Liver (tissue), 9 donors: Measurements from ENCODE around the gene BPTF. TPM values are rescaled to one million over a fixed set of nuclear protein-coding genes. Genes with fewer than 3 reads are reported as not detected.

Experiments
- DNase-seq: peaks from one replicate; pipeline ENCODE4 v3.0.0-alpha.2; 2017; ENCODE audit warnings: low spot score
- H3K27ac ChIP-seq, 2 donors: one replicate each; pipeline ENCODE4 v1.7.0; 2013; ENCODE audit warnings: inconsistent platforms in 2 of 2, low read length in 2 of 2, control low read depth in 1 of 2, low read depth in 1 of 2, mild to moderate bottlenecking in 1 of 2
- H3K27me3 ChIP-seq, 4 donors: one replicate each; pipeline versions ENCODE4 v1.6.1 to v1.7.0; 2013; ENCODE audit warnings: low read length in 3 of 4, inconsistent platforms in 1 of 4, mild to moderate bottlenecking in 1 of 4, moderate library complexity in 1 of 4; ENCODE audit not compliant: control insufficient read depth in 4 of 4, insufficient read depth in 4 of 4
- H3K36me3 ChIP-seq, 4 donors: one replicate each; pipeline versions ENCODE4 v1.6.1 to v1.7.0; 2013; ENCODE audit warnings: low read length in 3 of 4, mild to moderate bottlenecking in 3 of 4, low read depth in 1 of 4, moderate library complexity in 1 of 4; ENCODE audit not compliant: control insufficient read depth in 4 of 4, insufficient read depth in 3 of 4
- H3K4me1 ChIP-seq, 4 donors: one replicate each; pipeline versions ENCODE4 v1.6.1 to v1.7.0; 2013; ENCODE audit warnings: low read length in 3 of 4, mild to moderate bottlenecking in 3 of 4, moderate library complexity in 1 of 4; ENCODE audit not compliant: control insufficient read depth in 4 of 4, insufficient read depth in 4 of 4
- H3K4me3 ChIP-seq, 3 donors: one replicate each; pipeline versions ENCODE4 v1.6.1 to v1.7.0; 2013; ENCODE audit warnings: low read length in 3 of 3, control low read depth in 1 of 3, low read depth in 1 of 3, mild to moderate bottlenecking in 1 of 3
- H3K9ac ChIP-seq, 2 donors: one replicate each; pipeline ENCODE4 v1.7.0; 2013; ENCODE audit warnings: low read length in 2 of 2, mild to moderate bottlenecking in 2 of 2, moderate library complexity in 2 of 2, control low read depth in 1 of 2, low read depth in 1 of 2
- H3K9me3 ChIP-seq, 4 donors: one replicate each; pipeline versions ENCODE4 v1.6.1 to v1.7.0; 2013; ENCODE audit warnings: low read length in 3 of 4; ENCODE audit not compliant: control insufficient read depth in 4 of 4
- ATF3 ChIP-seq: IDR thresholded peaks from 2 replicates; pipeline ENCODE4 v1.6.1; 2016; ENCODE audit warnings: antibody characterized with exemption
- CTCF ChIP-seq: fragments of 150-350 bp; IDR thresholded peaks from 2 replicates; pipeline ENCODE4 v1.5.1; 2017; ENCODE audit warnings: improper control_type of control experiment, low read depth, low read length; ENCODE audit not compliant: missing input control
- EGR1 ChIP-seq, 2 donors: IDR thresholded peaks; 2 replicates each; pipeline ENCODE4 v1.6.1; 2016 to 2018; ENCODE audit warnings: antibody characterized with exemption in 2 of 2, low read depth in 2 of 2
- FOXA1 ChIP-seq: IDR thresholded peaks from 2 replicates; pipeline ENCODE4 v1.6.1; 2016; ENCODE audit warnings: antibody characterized with exemption
- FOXA2 ChIP-seq: IDR thresholded peaks from 2 replicates; pipeline ENCODE4 v1.6.1; 2016; ENCODE audit warnings: antibody characterized with exemption
- GABPA ChIP-seq, 2 donors: IDR thresholded peaks in 1 of 2; conservative IDR thresholded peaks in 1 of 2; 2 replicates each; pipeline ENCODE4 v1.6.1; 2016; ENCODE audit warnings: antibody characterized with exemption in 2 of 2, mild to moderate bottlenecking in 1 of 2, moderate library complexity in 1 of 2
- HNF4G ChIP-seq: IDR thresholded peaks from 2 replicates; pipeline ENCODE4 v1.6.1; 2016; ENCODE audit warnings: antibody characterized with exemption
- JUND ChIP-seq, 2 donors: IDR thresholded peaks; 2 replicates each; pipeline ENCODE4 v1.6.1; 2016; ENCODE audit warnings: antibody characterized with exemption in 2 of 2
- REST ChIP-seq: IDR thresholded peaks from 2 replicates; pipeline ENCODE4 v1.6.1; 2016; ENCODE audit warnings: antibody characterized with exemption, mild to moderate bottlenecking
- SP1 ChIP-seq: IDR thresholded peaks from 2 replicates; pipeline ENCODE4 v1.6.1; 2018; ENCODE audit warnings: antibody characterized with exemption, mild to moderate bottlenecking
- YY1 ChIP-seq: IDR thresholded peaks from 2 replicates; pipeline ENCODE4 v1.6.1; 2016; ENCODE audit warnings: antibody characterized with exemption, mild to moderate bottlenecking
- WGBS: extraction: QIAGEN DNeasy Blood & Tissue Kit; methylation state at CpG from one replicate; pipeline ENCODE4 v1.1.7; 2013; 5-methylcytosine and 5-hydroxymethylcytosine counted together
- polyA plus RNA-seq, 2 donors: library from polyadenylated mRNA; stranded (reverse) in 1 of 2; unstranded in 1 of 2; fragments of 200-250 nt in 1 of 2; fragments of >200 nt in 1 of 2; fragmentation: Nextera tagmentation in 1 of 2; extraction: Ambion mirVana in 1 of 2; gene quantifications; one replicate each; pipeline versions ENCODE4 v1.2.1 to v1.2.3, GENCODE V29; 2013 to 2015
- total RNA-seq, 2 donors: library from RNA; depleted of rRNA; stranded (reverse); fragments of >200 nt; gene quantifications; one replicate each; pipeline ENCODE4 v1.2.3, GENCODE V29; 2014
- donor health status: healthy.
- donor health status: healthy.
- donor health status: healthy.
- donor health status: healthy.
- donor health status: healthy.

The BPTF gene
- total and polyA plus RNA-seq, 4 donors = 8.1 to 51.7 (median 29.5) TPM

GRCh38 chr17:67993153-67993997, 168.1 kb downstream of the BPTF start:
- peak; percentile 83 for DNase-seq
- peak overlapping the region; percentile 36 to 74 for H3K9ac ChIP-seq
- under 1% methylated on average over 144 of the region's 144 CpGs for WGBS
- TF ChIP-seq GABPA (IDR thresholded peaks at IDR 0.05 in 1 of 2, conservative IDR thresholded peaks at IDR 0.05 in 1 of 2) (peak in 1 of 2 donors; percentile 34), HNF4G (no peak), FOXA1 (no peak), FOXA2 (no peak), REST (no peak), EGR1 (IDR thresholded peaks at IDR 0.05; ENCODE audit: low read depth in 2 of 2) (no peak)
- H3K36me3 ChIP-seq = no peaks in the 10 kb centered on the region
- H3K9me3 ChIP-seq = no peaks in the 10 kb centered on the region
- peaks cover 4 to 28% (median 18%) of the 10 kb centered on the region in 4 donors for H3K4me1 ChIP-seq
- H3K27me3 ChIP-seq = no peaks in the 10 kb centered on the region
- H3K4me3 ChIP-seq = peak overlapping the region; percentile 67 to 77 (median 67)
- H3K27ac ChIP-seq = peak overlapping the region; percentile 97 to 98

GRCh38 chr17:67993998-67994361, 168.7 kb downstream of the BPTF start:
- Histone ChIP-seq H3K4me3 (peak overlapping the region; percentile 64 to 77 (median 67)), H3K27ac (peak overlapping the region; percentile 97 to 98), H3K9ac (peak overlapping the region; percentile 20 to 74), H3K9me3 (no peaks in the 10 kb centered on the region), H3K4me1 (peaks cover 4 to 28% (median 18%) of the 10 kb centered on the region in 4 donors), H3K36me3 (no peaks in the 10 kb centered on the region), H3K27me3 (no peaks in the 10 kb centered on the region)
- 3% methylated on average over 21 of the region's 21 CpGs for WGBS
- no peak for DNase-seq
- TF ChIP-seq YY1 (no peak), SP1 (no peak), HNF4G (no peak), ATF3 (no peak), CTCF (no peak), REST (no peak), JUND (IDR thresholded peaks at IDR 0.05) (no peak)
